Measurements from ENCODE around the gene DPP10.
A peak's percentile ranks its signal among the peaks of the same experiment; 100 is the strongest.

DNA sequence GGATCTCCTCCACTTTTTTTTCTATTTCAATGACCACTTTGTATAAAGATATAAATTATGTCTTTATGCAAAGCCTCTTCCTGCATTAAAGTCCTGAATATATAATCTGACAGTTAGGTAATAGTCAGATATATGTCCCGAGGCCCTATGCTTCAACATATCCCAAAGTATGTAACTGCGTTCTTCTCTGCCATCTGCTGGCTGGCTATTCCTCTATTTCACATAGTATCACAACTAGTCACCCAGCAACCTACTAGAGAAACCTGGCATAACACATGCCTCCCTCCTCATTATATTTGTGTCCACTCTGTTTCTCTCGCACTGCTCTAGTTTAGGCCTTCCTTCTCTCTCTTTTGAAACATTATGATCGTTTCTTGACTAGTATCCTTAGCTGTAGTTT lies 640.8 kb downstream of the DPP10 start:
- TF ChIP-seq, protein P1, sequence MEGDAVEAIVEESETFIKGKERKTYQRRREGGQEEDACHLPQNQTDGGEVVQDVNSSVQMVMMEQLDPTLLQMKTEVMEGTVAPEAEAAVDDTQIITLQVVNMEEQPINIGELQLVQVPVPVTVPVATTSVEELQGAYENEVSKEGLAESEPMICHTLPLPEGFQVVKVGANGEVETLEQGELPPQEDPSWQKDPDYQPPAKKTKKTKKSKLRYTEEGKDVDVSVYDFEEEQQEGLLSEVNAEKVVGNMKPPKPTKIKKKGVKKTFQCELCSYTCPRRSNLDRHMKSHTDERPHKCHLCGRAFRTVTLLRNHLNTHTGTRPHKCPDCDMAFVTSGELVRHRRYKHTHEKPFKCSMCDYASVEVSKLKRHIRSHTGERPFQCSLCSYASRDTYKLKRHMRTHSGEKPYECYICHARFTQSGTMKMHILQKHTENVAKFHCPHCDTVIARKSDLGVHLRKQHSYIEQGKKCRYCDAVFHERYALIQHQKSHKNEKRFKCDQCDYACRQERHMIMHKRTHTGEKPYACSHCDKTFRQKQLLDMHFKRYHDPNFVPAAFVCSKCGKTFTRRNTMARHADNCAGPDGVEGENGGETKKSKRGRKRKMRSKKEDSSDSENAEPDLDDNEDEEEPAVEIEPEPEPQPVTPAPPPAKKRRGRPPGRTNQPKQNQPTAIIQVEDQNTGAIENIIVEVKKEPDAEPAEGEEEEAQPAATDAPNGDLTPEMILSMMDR (IDR thresholded peaks at IDR 0.05) = peak; percentile 43
- no peak for TF ChIP-seq ZFX (IDR thresholded peaks at IDR 0.05; ENCODE audit: borderline replicate concordance)

Measured in 22Rv1 (cell line).